Activated B cell treated with CpG ODN at 0.5 μM for 24 hours (primary cell): ENCODE measurements around the gene OSBPL7. TPM values are rescaled to one million over a fixed set of nuclear protein-coding genes. Genes with fewer than 3 reads are reported as not detected.

Experiments
- ATAC-seq: fragments of 200-7000 bp; cut with Tn5 transposase; one replicate; pipeline ENCODE4 v1.10.0; 2021; ENCODE audit warnings: low read depth, mild to moderate bottlenecking, moderate library complexity
- CTCF ChIA-PET: fragments of 350-600 bp; sonication (Branson Sonifier 250); formaldehyde crosslinking; loops from one replicate; lab custom pipeline; 2021; ENCODE audit warnings: antibody characterized with exemption; lab: Charles Lee
- POLR2A ChIA-PET: fragments of 350-600 bp; sonication (Branson Sonifier 250); formaldehyde crosslinking; loops from one replicate; lab custom pipeline; 2021; ENCODE audit warnings: antibody characterized with exemption; lab: Charles Lee
- DNase-seq: peaks from one replicate; pipeline ENCODE4 v3.0.0; 2022
- H3K27ac Mint-ChIP-seq: one replicate; pipeline ENCODE4 v1.8.0; 2020; ENCODE audit warnings: mixed read lengths
- H3K27me3 Mint-ChIP-seq: one replicate; pipeline ENCODE4 v1.8.0; 2021; ENCODE audit warnings: mixed read lengths
- H3K36me3 Mint-ChIP-seq: one replicate; pipeline ENCODE4 v1.8.0; 2021; ENCODE audit warnings: low read depth, mixed read lengths
- H3K4me1 Mint-ChIP-seq: one replicate; pipeline ENCODE4 v1.8.0; 2021; ENCODE audit warnings: mixed read lengths
- H3K4me3 Mint-ChIP-seq: one replicate; pipeline ENCODE4 v1.8.0; 2020; ENCODE audit warnings: mild to moderate bottlenecking, mixed read lengths
- H3K9me3 Mint-ChIP-seq: one replicate; pipeline ENCODE4 v1.8.0; 2020; ENCODE audit warnings: mixed read lengths
- CTCF ChIP-seq: fragments of 200-600 bp; IDR thresholded peaks from one replicate; pipeline ENCODE4 v1.8.0; 2022; ENCODE audit warnings: antibody characterized with exemption, mild to moderate bottlenecking
- intact Hi-C: fragments of 100-400 bp; cut with micrococcal nuclease; formaldehyde crosslinking; loops from one replicate; pipeline ENCODE4 v1.15.1; 2024
- total RNA-seq: library from RNA; stranded (reverse); gene quantifications from 2 replicates; pipeline ENCODE4 v1.2.3, GENCODE V29; 2022

Gene OSBPL7
- total RNA-seq, 1 donor from 2014 or later: 34.4 TPM

DNA sequence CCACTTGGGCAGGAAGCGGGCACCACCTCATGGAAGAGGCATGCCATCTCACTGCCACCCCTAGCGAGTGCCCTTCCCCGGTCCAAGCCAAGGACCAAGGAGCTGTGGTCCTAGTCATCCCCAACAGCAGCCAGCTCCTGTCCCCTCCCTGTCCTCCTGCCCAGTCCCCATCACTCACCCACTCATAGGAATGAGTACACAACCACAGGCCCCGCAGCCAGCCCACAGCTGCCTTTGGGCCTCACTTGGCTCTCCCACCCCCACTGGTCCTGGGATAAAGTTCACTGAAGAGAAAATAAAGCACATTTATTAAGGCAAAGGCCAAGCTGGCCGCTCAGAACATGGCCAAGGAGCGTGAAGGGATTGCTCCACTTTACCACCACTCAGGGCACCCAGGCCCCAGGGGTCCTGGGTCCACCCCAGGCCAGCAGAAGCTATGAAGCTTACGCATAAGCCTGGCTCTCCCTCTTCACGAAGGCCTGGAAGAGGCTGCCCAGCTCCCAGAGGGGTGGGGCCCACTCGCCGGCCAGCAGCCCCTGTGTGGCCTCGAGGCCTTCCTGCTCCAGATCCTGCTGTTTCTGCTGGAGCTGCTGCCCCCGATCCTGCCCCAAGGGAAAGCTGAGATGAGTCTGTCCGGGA is 15.9 kb upstream of the OSBPL7 start:
- POLR2A ChIA-PET: interaction anchor here (1.3 kb wide), 1 partner anchor 58 kb away, joined by 6 read pairs; the partner anchor contains the start of gene SP2
- Mint-ChIP-seq H3K4me3 (no peak overlapping the region), H3K4me1 (peaks cover 21% of the 10 kb centered on the region), H3K27me3 (no peaks in the 10 kb centered on the region), H3K9me3 (no peaks in the 10 kb centered on the region), H3K27ac (no peak overlapping the region), H3K36me3 (peaks cover 4% of the 10 kb centered on the region)
- no peak for ATAC-seq
- no peak for TF ChIP-seq CTCF
- intact Hi-C loops: no loop called here
- DNase-seq: no peak
- CTCF ChIA-PET: interaction anchor here (0.8 to 1.3 kb wide), 2 partner anchors 10 to 52 kb away, joined by 3 to 7 read pairs; no protein-coding TSS in a partner anchor

DNA sequence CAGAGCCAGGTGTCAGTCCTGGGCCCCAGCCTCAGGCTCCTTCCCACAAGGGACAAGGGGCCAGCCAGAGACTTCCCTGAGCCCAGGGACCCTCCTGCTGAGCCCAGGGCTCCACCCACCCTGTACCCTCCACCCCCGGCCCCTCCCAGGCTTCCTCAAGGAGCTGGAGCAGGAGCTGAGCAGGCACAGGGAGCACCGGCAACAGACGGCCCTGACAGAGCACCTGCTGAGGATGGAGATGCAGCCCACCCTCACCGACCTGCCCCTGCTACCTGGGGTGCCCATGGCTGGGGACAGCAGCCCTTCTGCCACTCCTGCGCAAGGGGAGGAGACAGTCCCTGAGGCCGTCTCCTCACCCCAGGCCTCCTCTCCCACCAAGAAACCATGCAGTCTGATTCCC is 15.0 kb upstream of the OSBPL7 start:
- ATAC-seq (no peak), DNase-seq (no peak)
- intact Hi-C loops: no loop called here
- CTCF ChIA-PET: interaction anchor here (1.3 kb wide), 1 partner anchor 53 kb away, joined by 7 read pairs; no protein-coding TSS in a partner anchor
- POLR2A ChIA-PET: no interaction called here
- H3K27me3 Mint-ChIP-seq: no peaks in the 10 kb centered on the region
- H3K36me3 Mint-ChIP-seq: peaks cover 5% of the 10 kb centered on the region
- no peaks in the 10 kb centered on the region for H3K9me3 Mint-ChIP-seq
- no peak for TF ChIP-seq CTCF
- no peak overlapping the region for H3K4me3 Mint-ChIP-seq
- H3K27ac Mint-ChIP-seq: no peak overlapping the region
- peaks cover 24% of the 10 kb centered on the region for H3K4me1 Mint-ChIP-seq

DNA sequence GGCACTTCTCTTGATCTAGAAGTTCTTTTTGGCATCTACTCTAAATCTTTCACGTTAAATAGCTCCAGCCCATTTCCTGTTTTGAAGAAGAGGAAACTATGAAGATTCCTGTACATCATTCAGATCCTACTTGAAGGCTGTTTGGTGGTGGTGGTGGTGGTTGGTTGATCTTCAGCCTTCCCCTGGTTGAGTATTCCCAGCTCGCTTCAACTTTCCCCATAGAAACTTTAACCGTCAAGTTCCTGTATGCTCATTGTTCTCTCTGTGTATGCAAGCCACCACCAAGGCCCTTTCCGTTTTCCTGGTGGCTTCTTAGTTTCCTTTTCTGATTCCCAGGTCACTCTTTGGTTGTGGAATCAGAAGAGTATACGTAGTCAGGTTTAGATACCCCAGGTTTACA is 13.2 kb upstream of the OSBPL7 start:
- Mint-ChIP-seq H3K36me3 (peaks cover 11% of the 10 kb centered on the region), H3K4me1 (peaks cover 27% of the 10 kb centered on the region)
- intact Hi-C loops: no loop called here

DNA sequence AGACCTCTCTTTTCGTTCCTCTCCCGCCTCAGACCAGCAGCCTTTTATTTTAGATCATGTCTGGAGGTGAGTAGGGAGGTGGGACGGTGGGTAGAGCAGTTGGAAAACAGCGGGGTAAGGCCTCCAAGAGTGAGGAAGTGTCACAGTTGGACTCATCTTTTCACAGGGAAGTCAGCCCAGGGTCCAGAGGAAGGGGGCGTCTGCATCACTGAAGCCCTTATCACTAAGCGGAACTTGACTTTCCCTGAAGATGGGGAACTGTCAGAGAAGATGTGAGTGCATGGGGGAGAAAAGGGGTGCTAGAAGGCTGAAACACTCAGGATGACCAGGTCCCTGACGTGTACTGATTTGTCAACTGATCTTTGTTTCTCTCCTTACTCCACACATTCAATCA is 10.3 kb upstream of the OSBPL7 start:
- DNase-seq (no peak), ATAC-seq (peak; percentile 8)
- Mint-ChIP-seq H3K27me3 (no peaks in the 10 kb centered on the region), H3K36me3 (peaks cover 29% of the 10 kb centered on the region), H3K4me3 (peak overlapping the region; percentile 96), H3K9me3 (no peaks in the 10 kb centered on the region), H3K4me1 (peaks cover 29% of the 10 kb centered on the region), H3K27ac (peak overlapping the region; percentile 92)
- ChIA-PET CTCF (interaction anchor here (1.1 to 1.2 kb wide), 2 partner anchors 10 to 58 kb away, joined by 4 to 5 read pairs; partner anchors contain the start of gene OSBPL7), POLR2A (interaction anchor here (0.6 to 3.1 kb wide), 15 partner anchors 9 to 217 kb away, joined by 3 to 53 read pairs (median 6); partner anchors contain the start of genes CDK5RAP3, KPNB1, NFE2L1 and OSBPL7)
- intact Hi-C loops: loop anchor here (1.0 to 2.0 kb wide), 4 partner anchors 9 to 139 kb away; partner anchors contain the start of genes CDK5RAP3, OSBPL7 and SCRN2
- no peak for TF ChIP-seq CTCF

More for the DNA sequence above, 13.2 kb upstream of the OSBPL7 start:
- ATAC-seq: no peak
- TF ChIP-seq CTCF: no peak
- no peaks in the 10 kb centered on the region for H3K27me3 Mint-ChIP-seq
- POLR2A ChIA-PET: interaction anchor here (0.6 kb wide), 1 partner anchor 94 kb away, joined by 3 read pairs; no protein-coding TSS in a partner anchor
- no peak overlapping the region for H3K27ac Mint-ChIP-seq
- CTCF ChIA-PET: no interaction called here
- no peak overlapping the region for H3K4me3 Mint-ChIP-seq
- no peak for DNase-seq
- H3K9me3 Mint-ChIP-seq: no peaks in the 10 kb centered on the region
